ENCODE measurements around the gene CMC2. TPM values are rescaled to one million over a fixed set of nuclear protein-coding genes. Genes with fewer than 3 reads are reported as not detected.

The CMC2 gene
- total and polyA plus RNA-seq, 10 of the 15 experiments (the other 5 are each of a cell fraction or from before 2014, with no cell fraction given): 62.8 to 251 (median 157) TPM

DNA sequence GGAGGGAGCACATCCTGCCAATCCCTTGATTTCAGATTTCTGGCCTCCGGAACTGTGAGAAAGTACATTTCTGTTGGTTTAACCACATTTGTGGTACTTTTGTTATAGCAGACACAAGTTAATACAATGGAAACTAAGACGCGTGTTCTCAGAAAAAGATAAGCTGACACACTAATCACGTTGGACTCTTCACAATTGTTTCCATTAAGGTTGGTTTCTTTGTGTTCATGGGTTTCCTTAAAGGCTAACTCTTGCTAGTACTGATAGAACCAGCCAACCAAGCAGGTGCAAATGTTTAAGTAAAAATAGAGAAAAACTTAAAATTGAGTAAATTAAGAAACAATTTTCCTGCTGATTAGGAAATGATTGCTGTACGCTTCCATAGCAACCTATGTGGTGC, 59.4 kb downstream of the CMC2 start (continued):
- TF ChIP-seq TAF1 (IDR thresholded peaks at IDR 0.05; ENCODE audit: borderline replicate concordance, low read depth, low read length): no peak

- ChIA-PET SMC1A (ENCODE audit: uncharacterized antibody, unreplicated experiment) (no interaction called here), CTCF (no interaction called here), POLR2A (no interaction called here), RAD21 (ENCODE audit: unreplicated experiment) (no interaction called here)
- H3K4me3 ChIP-seq: no peak overlapping the region
- no TSS peak for BruUV-seq (replicated peaks)
- no peaks in the 10 kb centered on the region for H3K9me3 ChIP-seq (replicated peaks; ENCODE audit: control insufficient read depth, insufficient read depth, low read length)
- TF ChIP-seq PML (IDR thresholded peaks at IDR 0.05; ENCODE audit: low read length) (no peak), RAD51 (IDR thresholded peaks at IDR 0.05) (no peak), RBBP5 (conservative IDR thresholded peaks at IDR 0.05) (no peak), SIX5 (IDR thresholded peaks at IDR 0.05; ENCODE audit: low read depth, low read length, severe bottlenecking) (no peak), NRF1 (conservative IDR thresholded peaks at IDR 0.05; ENCODE audit: low read depth, low read length) (no peak), ZNF274 (IDR thresholded peaks at IDR 0.05; ENCODE audit: insufficient read depth, insufficient read length) (no peak), POLR2AphosphoS5 (IDR thresholded peaks at IDR 0.05; ENCODE audit: low read length) (no peak), IRF5 (IDR thresholded peaks at IDR 0.05; ENCODE audit: borderline replicate concordance) (no peak), IRF4 (IDR thresholded peaks at IDR 0.05; ENCODE audit: low read depth, low read length) (no peak)
- TF ChIP-seq, protein P1, sequence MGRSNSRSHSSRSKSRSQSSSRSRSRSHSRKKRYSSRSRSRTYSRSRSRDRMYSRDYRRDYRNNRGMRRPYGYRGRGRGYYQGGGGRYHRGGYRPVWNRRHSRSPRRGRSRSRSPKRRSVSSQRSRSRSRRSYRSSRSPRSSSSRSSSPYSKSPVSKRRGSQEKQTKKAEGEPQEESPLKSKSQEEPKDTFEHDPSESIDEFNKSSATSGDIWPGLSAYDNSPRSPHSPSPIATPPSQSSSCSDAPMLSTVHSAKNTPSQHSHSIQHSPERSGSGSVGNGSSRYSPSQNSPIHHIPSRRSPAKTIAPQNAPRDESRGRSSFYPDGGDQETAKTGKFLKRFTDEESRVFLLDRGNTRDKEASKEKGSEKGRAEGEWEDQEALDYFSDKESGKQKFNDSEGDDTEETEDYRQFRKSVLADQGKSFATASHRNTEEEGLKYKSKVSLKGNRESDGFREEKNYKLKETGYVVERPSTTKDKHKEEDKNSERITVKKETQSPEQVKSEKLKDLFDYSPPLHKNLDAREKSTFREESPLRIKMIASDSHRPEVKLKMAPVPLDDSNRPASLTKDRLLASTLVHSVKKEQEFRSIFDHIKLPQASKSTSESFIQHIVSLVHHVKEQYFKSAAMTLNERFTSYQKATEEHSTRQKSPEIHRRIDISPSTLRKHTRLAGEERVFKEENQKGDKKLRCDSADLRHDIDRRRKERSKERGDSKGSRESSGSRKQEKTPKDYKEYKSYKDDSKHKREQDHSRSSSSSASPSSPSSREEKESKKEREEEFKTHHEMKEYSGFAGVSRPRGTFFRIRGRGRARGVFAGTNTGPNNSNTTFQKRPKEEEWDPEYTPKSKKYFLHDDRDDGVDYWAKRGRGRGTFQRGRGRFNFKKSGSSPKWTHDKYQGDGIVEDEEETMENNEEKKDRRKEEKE (IDR thresholded peaks at IDR 0.05): no peak
- TF ChIP-seq, protein P2, sequence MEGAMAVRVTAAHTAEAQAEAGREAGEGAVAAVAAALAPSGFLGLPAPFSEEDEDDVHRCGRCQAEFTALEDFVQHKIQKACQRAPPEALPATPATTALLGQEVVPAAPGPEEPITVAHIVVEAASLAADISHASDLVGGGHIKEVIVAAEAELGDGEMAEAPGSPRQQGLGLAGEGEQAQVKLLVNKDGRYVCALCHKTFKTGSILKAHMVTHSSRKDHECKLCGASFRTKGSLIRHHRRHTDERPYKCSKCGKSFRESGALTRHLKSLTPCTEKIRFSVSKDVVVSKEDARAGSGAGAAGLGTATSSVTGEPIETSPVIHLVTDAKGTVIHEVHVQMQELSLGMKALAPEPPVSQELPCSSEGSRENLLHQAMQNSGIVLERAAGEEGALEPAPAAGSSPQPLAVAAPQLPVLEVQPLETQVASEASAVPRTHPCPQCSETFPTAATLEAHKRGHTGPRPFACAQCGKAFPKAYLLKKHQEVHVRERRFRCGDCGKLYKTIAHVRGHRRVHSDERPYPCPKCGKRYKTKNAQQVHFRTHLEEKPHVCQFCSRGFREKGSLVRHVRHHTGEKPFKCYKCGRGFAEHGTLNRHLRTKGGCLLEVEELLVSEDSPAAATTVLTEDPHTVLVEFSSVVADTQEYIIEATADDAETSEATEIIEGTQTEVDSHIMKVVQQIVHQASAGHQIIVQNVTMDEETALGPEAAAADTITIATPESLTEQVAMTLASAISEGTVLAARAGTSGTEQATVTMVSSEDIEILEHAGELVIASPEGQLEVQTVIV (IDR thresholded peaks at IDR 0.05; ENCODE audit: borderline replicate concordance, partially characterized antibody): no peak
- 0 out of 4 replicates have a peak, but pooled peaks cover 0 to 2% of the 10 kb centered on the region in 2 experiments for H3K27me3 ChIP-seq (replicated peaks in 1 of 2; ENCODE audit: control insufficient read depth in 2 of 2, insufficient read depth in 2 of 2, low read length in 1 of 2)
- H3K36me3 ChIP-seq (ENCODE audit: control insufficient read depth in 2 of 2, insufficient read depth in 2 of 2, low read length in 1 of 2): no peaks in the 10 kb centered on the region
- H2AFZ ChIP-seq (ENCODE audit: control insufficient read depth, low read depth, low read length): no peak overlapping the region
- WGBS (ENCODE audit: insufficient coverage, insufficient replicate concordance, low lambda C conversion rate, missing lambda C conversion rate): 67% methylated on average over 4 of the region's 4 CpGs
- H3K4me2 ChIP-seq (ENCODE audit: control insufficient read depth, insufficient read depth): no peak overlapping the region
- no peaks in the 10 kb centered on the region for H4K20me1 ChIP-seq (ENCODE audit: control insufficient read depth, insufficient read depth)
- DNase-seq (ENCODE audit: low read depth, low spot score) (no peak), FAIRE-seq (no peak), ATAC-seq (no peak)
- in situ Hi-C loops (cut with MboI) (no loop called here), intact Hi-C loops (cut with micrococcal nuclease; ENCODE audit: unreplicated experiment) (no loop called here)
- no peak overlapping the region for H3K27ac ChIP-seq (ENCODE audit: control insufficient read depth, insufficient read depth)
- H3K4me1 ChIP-seq (ENCODE audit: control insufficient read depth, insufficient read depth, low read length): no peaks in the 10 kb centered on the region
- no peaks in the 10 kb centered on the region for H3K79me2 ChIP-seq (ENCODE audit: control insufficient read depth, insufficient read depth, low read length)
- no peak overlapping the region for H3K9ac ChIP-seq (ENCODE audit: control insufficient read depth, insufficient read depth, low read length)
These were observed 60.2 kb downstream of the CMC2 start for GRCh38 chr16:80946481-80946880.

All from GM12878 (cell line).